BLaER1 treated with 17β-estradiol and CSF1 and Interleukin-3, amounts not matched to agents 10 nM and 100 nM (cell line): ENCODE measurements around the gene MVD.

Experiments
- H3K27ac ChIP-seq, 11 experiments: shearing (Covaris generic); formaldehyde crosslinking; 2 replicates each; pipeline ENCODE4 v1.8.1; 2022
- H3K27me3 ChIP-seq, 11 experiments: shearing (Covaris generic); formaldehyde crosslinking; 2 replicates each; pipeline ENCODE4 v1.8.1; 2022
- H3K36me3 ChIP-seq, 11 experiments: shearing (Covaris generic); formaldehyde crosslinking; 2 replicates each; pipeline ENCODE4 v1.8.1; 2022
- H3K4me1 ChIP-seq, 10 experiments: shearing (Covaris generic); formaldehyde crosslinking; 2 replicates each; pipeline ENCODE4 v1.8.1; 2022
- H3K4me2 ChIP-seq, 11 experiments: shearing (Covaris generic); formaldehyde crosslinking; 2 replicates each; pipeline ENCODE4 v1.8.1; 2022
- H3K4me3 ChIP-seq, 10 experiments: shearing (Covaris generic); formaldehyde crosslinking; 2 replicates each; pipeline ENCODE4 v1.8.1; 2022
- H3K9ac ChIP-seq, 11 experiments: shearing (Covaris generic); formaldehyde crosslinking; 2 replicates each; pipeline ENCODE4 v1.8.1; 2022
- H3K9me3 ChIP-seq, 11 experiments: shearing (Covaris generic); formaldehyde crosslinking; replicated peaks in 1 of 11; 2 replicates each; pipeline ENCODE4 v1.8.1; 2022
- H4K20me1 ChIP-seq, 11 experiments: shearing (Covaris generic); formaldehyde crosslinking; 2 replicates each; pipeline ENCODE4 v1.8.1; 2022
- Cebpa-rat ChIP-seq, 11 experiments: shearing (Covaris generic); IDR thresholded peaks; 2 replicates each; pipeline ENCODE4 v1.8.1; 2022

Gene MVD

DNA sequence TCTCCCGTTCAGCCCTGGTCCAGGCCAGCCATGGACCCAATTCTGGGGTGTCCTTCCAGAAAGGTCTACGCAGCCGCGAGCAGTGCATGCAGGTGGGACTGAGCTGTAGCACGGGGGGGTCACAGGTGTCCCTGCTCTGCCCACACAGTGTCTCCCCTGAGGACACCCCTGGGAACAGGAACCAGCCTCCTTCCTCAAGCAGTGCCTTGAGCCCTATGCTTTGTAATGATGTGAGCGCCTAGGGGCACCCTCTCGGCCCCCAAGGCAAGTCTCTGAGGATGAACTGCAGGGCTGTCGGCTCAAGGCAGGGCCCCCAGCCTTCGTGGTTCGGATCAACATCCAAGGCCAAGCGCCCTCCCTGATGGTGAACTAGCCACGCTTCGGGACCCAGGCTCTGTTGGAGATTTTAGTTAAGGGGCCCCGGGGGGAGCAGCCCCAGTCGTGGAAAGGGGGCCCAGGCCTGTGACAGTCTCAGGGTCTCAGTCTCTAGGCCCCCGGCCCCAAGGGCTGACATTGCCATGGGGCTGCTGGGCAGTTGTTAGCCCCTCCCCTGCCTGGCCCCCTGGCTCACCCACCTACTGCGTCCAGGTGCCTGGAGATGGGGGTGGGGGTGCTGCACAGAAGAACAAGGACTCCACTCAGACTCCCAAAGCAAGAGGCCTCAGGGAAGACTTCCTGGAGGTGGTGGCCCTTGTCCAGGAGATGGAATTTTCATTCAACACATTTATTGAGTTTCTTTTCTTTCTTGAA, 22.2 kb downstream of the MVD start:
- no peaks in the 10 kb centered on the region; a peak in 1 of 22 replicates for H3K9me3 ChIP-seq
- peaks cover 69 to 96% (median 82%) of the 10 kb centered on the region in 11 experiments for H4K20me1 ChIP-seq
- H3K4me1 ChIP-seq: peaks cover 54 to 94% (median 90%) of the 10 kb centered on the region in 10 experiments
- no peak overlapping the region for H3K27ac ChIP-seq
- H3K27me3 ChIP-seq: peaks cover 49 to 75% (median 68%) of the 10 kb centered on the region in 11 experiments
- H3K4me3 ChIP-seq: 0 out of 20 replicates have a peak overlapping the region, but pooled peaks of 1 of the 10 experiments have one; percentile 11
- TF ChIP-seq Cebpa-rat (IDR thresholded peaks at IDR 0.05): no peak
- peaks cover 29 to 37% (median 35%) of the 10 kb centered on the region in 11 experiments; a peak in 21 of 22 replicates for H3K36me3 ChIP-seq
- H3K9ac ChIP-seq: peak overlapping the region in 3 of 11 experiments; percentile 8 to 33 (median 14); a peak in 1 of 22 replicates
- H3K4me2 ChIP-seq: peak overlapping the region; percentile 37 to 96 (median 72); a peak in 17 of 22 replicates

DNA sequence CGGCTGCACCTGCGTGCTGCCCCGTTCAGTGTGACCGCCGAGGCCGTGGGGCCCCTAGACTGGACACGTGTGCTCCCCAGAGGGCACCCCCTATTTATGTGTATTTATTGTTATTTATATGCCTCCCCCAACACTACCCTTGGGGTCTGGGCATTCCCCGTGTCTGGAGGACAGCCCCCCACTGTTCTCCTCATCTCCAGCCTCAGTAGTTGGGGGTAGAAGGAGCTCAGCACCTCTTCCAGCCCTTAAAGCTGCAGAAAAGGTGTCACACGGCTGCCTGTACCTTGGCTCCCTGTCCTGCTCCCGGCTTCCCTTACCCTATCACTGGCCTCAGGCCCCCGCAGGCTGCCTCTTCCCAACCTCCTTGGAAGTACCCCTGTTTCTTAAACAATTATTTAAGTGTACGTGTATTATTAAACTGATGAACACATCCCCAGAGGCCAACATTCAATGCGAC, 22.8 kb downstream of the MVD start:
- Histone ChIP-seq H3K36me3 (peaks cover 23 to 31% (median 29%) of the 10 kb centered on the region in 11 experiments; a peak in 21 of 22 replicates), H3K4me3 (no peak overlapping the region), H3K9me3 (no peaks in the 10 kb centered on the region; a peak in 1 of 22 replicates), H4K20me1 (peaks cover 63 to 96% (median 80%) of the 10 kb centered on the region in 11 experiments), H3K4me1 (peaks cover 58 to 94% (median 90%) of the 10 kb centered on the region in 10 experiments), H3K4me2 (peak overlapping the region; percentile 37 to 96 (median 73); a peak in 16 of 22 replicates), H3K27ac (no peak overlapping the region), H3K9ac (0 out of 22 replicates have a peak overlapping the region, but pooled peaks of 1 of the 11 experiments have one; percentile 14), H3K27me3 (peaks cover 49 to 81% (median 74%) of the 10 kb centered on the region in 11 experiments)
- no peak for TF ChIP-seq Cebpa-rat (IDR thresholded peaks at IDR 0.05)

GRCh38 chr16:88639231-88640038, 23.5 kb downstream of the MVD start:
- Histone ChIP-seq H3K4me1 (peaks cover 62 to 94% (median 91%) of the 10 kb centered on the region in 10 experiments), H3K9me3 (no peaks in the 10 kb centered on the region; a peak in 1 of 22 replicates), H3K27me3 (peaks cover 49 to 82% (median 75%) of the 10 kb centered on the region in 11 experiments), H3K4me2 (peak overlapping the region; percentile 3 to 96 (median 73); a peak in 17 of 22 replicates), H3K36me3 (peaks cover 18 to 25% (median 23%) of the 10 kb centered on the region in 11 experiments; a peak in 21 of 22 replicates), H3K4me3 (peak overlapping the region in 1 of 10 experiments; percentile 11; a peak in 1 of 20 replicates), H3K27ac (no peak overlapping the region), H3K9ac (no peak overlapping the region), H4K20me1 (peaks cover 57 to 91% (median 78%) of the 10 kb centered on the region in 11 experiments)
- TF ChIP-seq Cebpa-rat (IDR thresholded peaks at IDR 0.05): no peak

DNA sequence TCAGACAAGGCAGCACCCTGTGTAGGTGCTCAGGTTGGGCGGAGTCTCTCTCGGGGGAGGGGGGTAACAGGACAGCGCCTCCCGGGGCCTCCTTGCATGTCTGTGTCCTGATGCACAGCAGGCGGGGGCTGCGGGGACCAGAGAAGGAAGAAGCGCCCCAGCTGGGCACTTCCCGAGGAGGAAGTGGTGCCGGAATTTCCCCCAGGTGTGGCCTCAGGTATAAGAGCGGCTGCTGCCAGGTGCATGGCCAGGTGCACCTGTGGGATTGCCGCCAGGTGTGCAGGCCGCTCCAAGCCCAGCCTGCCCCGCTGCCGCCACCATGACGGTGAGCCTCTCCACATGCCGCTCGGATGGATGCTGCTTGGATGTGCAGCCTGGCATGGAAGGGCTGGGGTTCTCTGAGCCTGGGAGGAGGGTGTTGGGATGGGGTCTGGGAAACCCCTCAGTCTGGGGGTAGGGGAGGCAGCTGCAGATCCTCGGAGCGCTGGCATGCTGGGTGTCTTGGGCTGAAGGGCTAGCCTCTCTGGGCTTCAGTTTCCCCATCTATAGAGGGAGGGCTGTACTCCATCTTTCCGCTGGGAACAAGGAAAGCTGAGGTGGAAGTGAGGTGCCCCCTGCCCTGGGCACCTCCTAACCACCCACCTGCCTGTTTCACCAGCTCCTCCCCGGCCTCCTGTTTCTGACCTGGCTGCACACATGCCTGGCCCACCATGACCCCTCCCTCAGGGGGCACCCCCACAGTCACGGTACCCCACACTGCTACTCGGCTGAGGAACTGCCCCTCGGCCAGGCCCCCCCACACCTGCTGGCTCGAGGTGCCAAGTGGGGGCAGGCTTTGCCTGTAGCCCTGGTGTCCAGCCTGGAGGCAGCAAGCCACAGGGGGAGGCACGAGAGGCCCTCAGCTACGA, 24.3 kb downstream of the MVD start, which contains the start of gene IL17C:
IL17C (plus strand) TSS at position 250 of the 908 bp plus-strand sequence; CDS start at position 320, 70 bp downstream.
- no peak within 1 kb of the TSS for H3K9ac ChIP-seq
- peaks cover 49 to 82% (median 75%) of the 10 kb centered on the region in 11 experiments for H3K27me3 ChIP-seq
- peaks cover 62 to 95% (median 91%) of the 10 kb centered on the region in 10 experiments for H3K4me1 ChIP-seq
- peak within 1 kb of the TSS; percentile 48 to 96 (median 73); a peak in 20 of 22 replicates for H3K4me2 ChIP-seq
- peaks cover 48 to 89% (median 75%) of the 10 kb centered on the region in 11 experiments for H4K20me1 ChIP-seq
- H3K36me3 ChIP-seq: peaks cover 10 to 17% (median 15%) of the 10 kb centered on the region in 11 experiments; a peak in 21 of 22 replicates
- H3K4me3 ChIP-seq: peak within 1 kb of the TSS in 1 of 10 experiments; percentile 11; a peak in 2 of 20 replicates
- TF ChIP-seq Cebpa-rat (IDR thresholded peaks at IDR 0.05): no peak
- no peak within 1 kb of the TSS for H3K27ac ChIP-seq
- H3K9me3 ChIP-seq: no peaks in the 10 kb centered on the region; a peak in 1 of 22 replicates

DNA sequence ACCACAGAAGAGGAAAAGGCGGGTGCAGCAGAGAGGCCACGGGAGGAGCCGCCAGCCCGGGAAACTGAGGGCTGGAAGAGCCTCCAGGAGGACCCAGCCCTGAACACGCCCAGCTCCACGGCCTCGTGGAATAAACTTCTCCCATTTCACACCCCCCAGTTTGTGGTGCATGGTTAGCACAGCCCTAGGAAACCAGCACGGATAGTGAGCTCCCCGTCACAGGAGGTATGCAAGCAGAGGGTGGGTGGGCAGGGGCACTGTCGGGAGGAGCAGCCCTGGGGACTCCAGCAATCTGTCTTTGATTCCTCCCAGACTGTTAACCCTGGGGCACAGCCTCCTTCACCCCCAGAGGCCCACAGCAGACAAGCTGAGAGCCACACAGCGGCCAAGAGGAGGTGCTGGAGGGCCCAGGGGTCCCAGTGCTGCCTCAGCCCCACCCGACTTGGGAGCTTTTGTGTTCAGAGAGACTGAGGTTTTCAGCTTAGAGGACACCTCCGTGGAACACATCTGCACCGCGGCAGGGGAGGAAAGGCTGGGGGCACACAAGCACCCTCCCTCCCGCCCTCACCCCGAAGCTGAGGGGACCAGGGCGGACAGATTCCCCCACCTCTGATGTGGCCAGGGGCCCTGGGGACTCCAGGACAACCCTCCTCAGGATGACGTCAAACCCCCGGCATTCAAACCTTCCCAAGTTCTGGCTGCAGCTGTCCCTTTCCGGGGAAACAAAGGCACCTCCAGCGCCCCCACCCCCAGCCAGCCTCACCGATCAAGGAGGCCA, 26.2 kb downstream of the MVD start:
- no peak overlapping the region for H3K27ac ChIP-seq
- H3K36me3 ChIP-seq: peaks cover 8 to 15% (median 11%) of the 10 kb centered on the region in 11 experiments; a peak in 20 of 22 replicates
- H3K4me2 ChIP-seq: peak overlapping the region; percentile 90 to 100 (median 96); a peak in 21 of 22 replicates
- peaks cover 46 to 68% (median 62%) of the 10 kb centered on the region in 11 experiments for H3K27me3 ChIP-seq
- H3K9ac ChIP-seq: no peak overlapping the region
- no peak for TF ChIP-seq Cebpa-rat (IDR thresholded peaks at IDR 0.05)
- no peaks in the 10 kb centered on the region; a peak in 1 of 22 replicates for H3K9me3 ChIP-seq
- H3K4me3 ChIP-seq: no peak overlapping the region
- H3K4me1 ChIP-seq: peaks cover 79 to 98% (median 94%) of the 10 kb centered on the region in 10 experiments
- peaks cover 31 to 89% (median 72%) of the 10 kb centered on the region in 11 experiments; a peak in 21 of 22 replicates for H4K20me1 ChIP-seq

GRCh38 chr16:88635671-88636319, 27.1 kb downstream of the MVD start:
- H3K4me1 ChIP-seq: peaks cover 85 to 100% (median 96%) of the 10 kb centered on the region in 10 experiments
- H3K4me2 ChIP-seq: peak overlapping the region; percentile 90 to 100 (median 96)
- H4K20me1 ChIP-seq: peaks cover 24 to 88% (median 67%) of the 10 kb centered on the region in 11 experiments; a peak in 21 of 22 replicates
- peak overlapping the region in 6 of 10 experiments; percentile 59 to 76 (median 66); a peak in 7 of 20 replicates for H3K4me3 ChIP-seq
- no peak for TF ChIP-seq Cebpa-rat (IDR thresholded peaks at IDR 0.05)
- H3K36me3 ChIP-seq: peaks cover 12 to 23% (median 18%) of the 10 kb centered on the region in 11 experiments
- peak overlapping the region in 9 of 11 experiments; percentile 13 to 82 (median 80); a peak in 10 of 22 replicates for H3K9ac ChIP-seq
- peaks cover 39 to 60% (median 56%) of the 10 kb centered on the region in 11 experiments for H3K27me3 ChIP-seq
- peak overlapping the region in 2 of 11 experiments; percentile 3 to 85; a peak in 2 of 22 replicates for H3K27ac ChIP-seq
- H3K9me3 ChIP-seq: no peaks in the 10 kb centered on the region
